ENCODE results near the gene PSME2. TPM values are rescaled to one million over a fixed set of nuclear protein-coding genes. Genes with fewer than 3 reads are reported as not detected.

Gene PSME2
- total and polyA plus RNA-seq, 7 experiments from 2014 or later: 120 to 777 (median 146) TPM

DNA sequence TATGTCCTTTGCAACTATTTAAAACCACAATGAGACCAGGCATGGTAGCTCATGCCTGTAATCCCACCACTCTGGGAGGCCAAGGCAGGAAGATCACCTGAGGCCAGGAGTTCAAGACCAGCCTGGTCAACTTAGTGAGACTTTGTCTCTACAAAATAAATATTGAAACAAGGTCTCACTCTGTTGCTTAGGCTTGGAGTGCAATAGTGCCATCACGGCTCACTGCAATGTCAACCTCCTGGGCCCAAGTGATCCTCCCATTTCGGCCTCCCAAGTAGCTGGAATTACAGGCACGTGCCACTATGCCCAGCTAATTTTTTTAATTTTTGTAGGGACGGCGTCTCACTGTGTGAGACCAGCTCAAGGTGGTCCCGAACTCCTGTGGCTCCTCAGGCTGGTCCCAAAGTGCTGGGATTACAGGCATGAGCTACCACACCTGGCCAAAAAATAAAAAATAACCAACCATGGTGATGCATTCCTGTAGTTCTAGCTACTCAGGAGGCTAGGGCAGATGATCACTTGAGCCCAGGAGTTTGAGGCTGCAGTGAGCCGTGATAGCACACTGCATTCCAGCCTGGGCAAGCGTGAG is 16.9 kb downstream of the PSME2 start:
- Mint-ChIP-seq H3K4me3 (no peak overlapping the region), H3K27me3 (no peaks in the 10 kb centered on the region), H3K27ac (peak overlapping the region in 1 of 9 donors; percentile 15), H3K9me3 (peaks cover 0 to 4% (median 0%) of the 10 kb centered on the region in 11 donors), H3K4me1 (peaks cover 12 to 27% (median 22%) of the 10 kb centered on the region in 7 donors), H3K36me3 (peaks cover 0 to 7% (median 4%) of the 10 kb centered on the region in 5 donors)
- ChIA-PET POLR2A (no interaction called here), CTCF (interaction anchor here (0.7 kb wide), 2 partner anchors 9 to 150 kb away, joined by 3 read pairs; no protein-coding TSS in a partner anchor)
- Histone ChIP-seq H3K36me3 (ENCODE audit: control insufficient read depth in 2 of 3, insufficient read depth in 3 of 3, low read length in 3 of 3) (peaks cover 0 to 2% (median 0%) of the 10 kb centered on the region in 3 experiments), H3K27me3 (ENCODE audit: control insufficient read depth in 2 of 2, insufficient read depth in 2 of 2, low read length in 2 of 2) (no peaks in the 10 kb centered on the region), H3K4me1 (ENCODE audit: control insufficient read depth in 2 of 2, insufficient read depth in 2 of 2, low read length in 2 of 2) (peaks cover 0 to 18% of the 10 kb centered on the region in 2 donors), H3K27ac (ENCODE audit: low read depth, low read length) (no peak overlapping the region), H3K9me3 (ENCODE audit: control insufficient read depth in 2 of 3, low read length in 3 of 3) (no peaks in the 10 kb centered on the region), H3K4me3 (ENCODE audit: low read length) (no peak overlapping the region)
- DNase-seq (no peak), ATAC-seq (no peak)
- intact Hi-C loops (cut with micrococcal nuclease): no loop called here

DNA sequence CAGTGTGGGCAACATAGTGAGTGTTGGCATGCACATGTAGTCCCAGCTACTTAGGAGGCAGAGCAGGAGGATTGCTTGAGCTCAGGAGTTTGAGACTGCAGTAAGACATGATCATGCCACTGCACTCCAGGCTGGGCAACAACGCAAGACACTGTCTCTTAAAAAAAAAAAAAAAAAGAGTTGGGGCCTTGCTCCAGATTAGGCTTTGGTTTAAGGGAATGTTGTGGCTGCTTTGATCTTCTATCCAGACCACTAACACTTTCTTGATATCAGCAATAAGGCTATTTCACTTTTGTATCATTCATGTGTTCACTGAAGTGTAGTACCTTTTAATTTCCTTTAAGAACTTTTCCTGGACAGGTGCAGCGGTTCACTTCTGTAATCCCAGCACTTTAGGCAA is 18.7 kb downstream of the PSME2 start:
- Histone ChIP-seq H3K27me3 (ENCODE audit: control insufficient read depth in 2 of 2, insufficient read depth in 2 of 2, low read length in 2 of 2) (no peaks in the 10 kb centered on the region), H3K36me3 (ENCODE audit: control insufficient read depth in 2 of 3, insufficient read depth in 3 of 3, low read length in 3 of 3) (peaks cover 0 to 20% (median 11%) of the 10 kb centered on the region in 3 experiments), H3K9me3 (ENCODE audit: control insufficient read depth in 2 of 3, low read length in 3 of 3) (no peaks in the 10 kb centered on the region), H3K27ac (ENCODE audit: low read depth, low read length) (no peak overlapping the region), H3K4me3 (ENCODE audit: low read length) (no peak overlapping the region), H3K4me1 (ENCODE audit: control insufficient read depth in 2 of 2, insufficient read depth in 2 of 2, low read length in 2 of 2) (peaks cover 0 to 12% of the 10 kb centered on the region in 2 donors)
- intact Hi-C loops (cut with micrococcal nuclease): loop anchor here in 1 of 2 donors (1.0 kb wide), 1 partner anchor 9 kb away; the partner anchor contains the start of gene PSME1
- Mint-ChIP-seq H3K9me3 (peaks cover 0 to 4% (median 0%) of the 10 kb centered on the region in 11 donors), H3K27ac (peak overlapping the region in 3 of 9 donors; percentile 15 to 36 (median 21)), H3K4me1 (peaks cover 9 to 21% (median 16%) of the 10 kb centered on the region in 7 donors), H3K36me3 (peaks cover 0 to 18% (median 7%) of the 10 kb centered on the region in 5 donors), H3K27me3 (no peaks in the 10 kb centered on the region), H3K4me3 (no peak overlapping the region)
- no peak for DNase-seq
- CTCF ChIA-PET: interaction anchor here (0.7 kb wide), 1 partner anchor 19 kb away, joined by 3 read pairs; no protein-coding TSS in a partner anchor
- POLR2A ChIA-PET: interaction anchor here (15.5 kb wide), 1 partner anchor 8 kb away, joined by 298 read pairs; the partner anchor contains the start of genes EMC9, FITM1 and PSME1
- ATAC-seq: no peak

DNA sequence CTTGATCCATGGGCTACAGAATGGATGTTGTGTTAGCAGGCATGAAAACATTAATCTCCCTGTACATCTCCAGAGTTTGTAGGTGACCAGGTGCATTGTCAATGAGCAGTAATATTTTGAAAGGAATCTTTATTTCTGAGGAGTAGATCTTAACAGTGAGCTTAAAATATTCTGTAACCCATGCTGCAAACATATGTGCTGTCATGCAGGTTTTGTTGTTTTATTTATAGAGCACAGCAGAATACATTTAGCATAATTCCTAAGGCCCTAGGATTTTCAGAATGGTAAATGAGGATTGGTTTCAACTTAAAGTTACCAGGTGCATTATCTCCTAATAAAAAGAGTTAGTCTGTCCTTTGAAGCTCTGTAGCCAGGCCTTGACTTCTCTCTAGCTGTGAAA is 19.5 kb downstream of the PSME2 start:
- CTCF ChIA-PET: no interaction called here
- peak overlapping the region in 2 of 9 donors; percentile 21 to 36 for H3K27ac Mint-ChIP-seq
- H3K27me3 ChIP-seq (ENCODE audit: control insufficient read depth in 2 of 2, insufficient read depth in 2 of 2, low read length in 2 of 2): no peaks in the 10 kb centered on the region

DNA sequence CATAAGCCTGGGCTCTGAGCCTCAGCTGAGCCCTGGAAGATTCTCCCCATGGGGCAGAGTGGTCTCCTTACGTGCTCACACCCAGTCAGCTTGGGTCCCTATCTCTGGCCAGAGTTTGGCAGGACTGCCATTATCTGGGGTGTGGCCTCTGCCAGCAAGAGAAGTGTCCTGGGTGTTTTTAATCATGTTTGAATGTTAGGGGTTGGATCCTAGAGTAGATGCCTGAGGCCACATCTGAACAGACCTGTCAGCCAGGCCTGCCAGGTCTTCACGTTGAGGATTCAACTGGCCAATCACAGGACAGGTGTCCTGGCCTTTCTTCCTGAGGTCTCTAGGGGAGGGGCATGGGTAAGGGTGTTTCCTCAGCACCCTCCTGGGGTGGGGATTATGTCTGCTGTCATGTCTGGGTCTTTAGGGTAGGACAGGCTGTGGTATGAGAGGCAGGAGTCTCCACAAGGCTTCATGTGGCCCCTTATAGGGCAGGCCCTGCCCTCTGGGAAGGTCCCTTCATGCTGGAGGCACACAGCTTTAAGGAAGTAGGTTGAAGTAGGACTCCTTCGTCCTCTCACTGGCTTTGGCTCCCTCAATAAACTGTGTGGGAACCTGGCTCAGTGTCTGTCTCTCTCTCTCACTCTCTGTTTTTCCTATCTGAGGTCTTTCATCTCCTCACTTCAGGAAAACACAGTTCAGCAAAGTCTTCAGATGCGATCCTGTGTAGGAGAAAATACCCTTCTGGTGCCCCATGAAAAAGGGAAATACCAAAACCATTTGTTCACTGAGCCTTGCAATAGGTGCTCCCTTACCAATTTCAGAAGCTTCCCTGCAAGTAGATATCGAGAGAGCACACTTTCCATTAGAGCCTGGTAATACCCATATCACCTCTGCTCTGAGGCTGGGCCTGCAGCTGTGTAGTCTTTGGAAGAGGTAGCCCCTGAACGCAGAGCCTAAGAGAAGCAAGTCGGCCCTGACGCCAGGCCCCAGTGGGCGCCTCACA is 22.7 kb downstream of the PSME2 start:
- intact Hi-C loops (cut with micrococcal nuclease): no loop called here
- POLR2A ChIA-PET: interaction anchor here (0.9 to 15.5 kb wide), 6 partner anchors 9 to 188 kb away, joined by 3 to 298 read pairs (median 3); partner anchors contain the start of genes DCAF11, EMC9, FITM1 and LTB4R
- CTCF ChIA-PET: interaction anchor here (1.3 kb wide), 1 partner anchor 37 kb away, joined by 3 read pairs; the partner anchor contains the start of gene IRF9
- no peak overlapping the region for H3K4me3 Mint-ChIP-seq
- H3K27ac Mint-ChIP-seq: peak overlapping the region in 7 of 9 donors; percentile 27 to 52 (median 40)
- H3K27me3 ChIP-seq (ENCODE audit: control insufficient read depth in 2 of 2, insufficient read depth in 2 of 2, low read length in 2 of 2): no peaks in the 10 kb centered on the region
- peaks cover 5 to 32% (median 26%) of the 10 kb centered on the region in 5 donors for H3K36me3 Mint-ChIP-seq
- H3K27ac ChIP-seq (ENCODE audit: low read depth, low read length): no peak overlapping the region
- no peaks in the 10 kb centered on the region for H3K4me1 ChIP-seq (ENCODE audit: control insufficient read depth in 2 of 2, insufficient read depth in 2 of 2, low read length in 2 of 2)
- H3K27me3 Mint-ChIP-seq: no peaks in the 10 kb centered on the region
- peaks cover 0 to 11% (median 5%) of the 10 kb centered on the region in 7 donors for H3K4me1 Mint-ChIP-seq
- no peak for DNase-seq
- H3K36me3 ChIP-seq (ENCODE audit: control insufficient read depth in 2 of 3, insufficient read depth in 3 of 3, low read length in 3 of 3): peaks cover 21 to 55% (median 22%) of the 10 kb centered on the region in 3 experiments
- peak; percentile 38 for ATAC-seq
- no peaks in the 10 kb centered on the region for H3K9me3 ChIP-seq (ENCODE audit: control insufficient read depth in 2 of 3, low read length in 3 of 3)
- H3K4me3 ChIP-seq (ENCODE audit: low read length): no peak overlapping the region
- H3K9me3 Mint-ChIP-seq: peaks cover 0 to 3% (median 0%) of the 10 kb centered on the region in 11 donors

More for the DNA sequence above, 19.5 kb downstream of the PSME2 start:
- Mint-ChIP-seq H3K4me1 (peaks cover 4 to 14% (median 9%) of the 10 kb centered on the region in 7 donors), H3K27me3 (no peaks in the 10 kb centered on the region), H3K9me3 (peaks cover 0 to 1% (median 0%) of the 10 kb centered on the region in 11 donors), H3K4me3 (no peak overlapping the region), H3K36me3 (peaks cover 0 to 21% (median 10%) of the 10 kb centered on the region in 5 donors)
- Histone ChIP-seq H3K36me3 (ENCODE audit: control insufficient read depth in 2 of 3, insufficient read depth in 3 of 3, low read length in 3 of 3) (peaks cover 0 to 28% (median 12%) of the 10 kb centered on the region in 3 experiments), H3K4me1 (ENCODE audit: control insufficient read depth in 2 of 2, insufficient read depth in 2 of 2, low read length in 2 of 2) (peaks cover 0 to 5% of the 10 kb centered on the region in 2 donors), H3K4me3 (ENCODE audit: low read length) (no peak overlapping the region), H3K27ac (ENCODE audit: low read depth, low read length) (no peak overlapping the region), H3K9me3 (ENCODE audit: control insufficient read depth in 2 of 3, low read length in 3 of 3) (no peaks in the 10 kb centered on the region)
- ATAC-seq (no peak), DNase-seq (no peak)
- intact Hi-C loops (cut with micrococcal nuclease): loop anchor here in 1 of 2 donors (1.0 kb wide), 1 partner anchor 9 kb away; the partner anchor contains the start of gene PSME1
- POLR2A ChIA-PET: interaction anchor here (0.6 to 15.5 kb wide), 4 partner anchors 9 to 28 kb away, joined by 3 to 298 read pairs (median 3); partner anchors contain the start of genes DCAF11, EMC9, FITM1 and NRL

DNA sequence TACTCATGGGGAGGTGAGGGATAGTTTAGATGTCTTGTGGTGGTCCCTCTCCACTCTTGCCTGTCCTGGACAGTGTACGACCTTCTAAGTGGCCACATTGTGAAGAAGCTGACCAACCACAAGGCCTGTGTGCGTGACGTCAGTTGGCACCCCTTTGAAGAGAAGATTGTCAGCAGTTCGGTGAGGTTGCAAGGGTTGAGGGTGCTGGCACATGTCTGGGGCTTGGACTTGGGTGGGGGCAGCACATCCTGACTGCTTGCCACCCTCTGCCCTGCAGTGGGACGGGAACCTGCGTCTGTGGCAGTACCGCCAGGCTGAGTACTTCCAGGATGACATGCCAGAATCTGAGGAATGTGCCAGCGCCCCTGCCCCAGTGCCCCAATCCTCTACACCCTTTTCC is 23.5 kb downstream of the PSME2 start:
- DNase-seq (no peak), ATAC-seq (no peak)
- no peaks in the 10 kb centered on the region for H3K9me3 ChIP-seq (ENCODE audit: control insufficient read depth in 2 of 3, low read length in 3 of 3)
- CTCF ChIA-PET: no interaction called here
- intact Hi-C loops (cut with micrococcal nuclease): no loop called here
- no peaks in the 10 kb centered on the region for H3K27me3 ChIP-seq (ENCODE audit: control insufficient read depth in 2 of 2, insufficient read depth in 2 of 2, low read length in 2 of 2)
- no peaks in the 10 kb centered on the region for H3K4me1 ChIP-seq (ENCODE audit: control insufficient read depth in 2 of 2, insufficient read depth in 2 of 2, low read length in 2 of 2)
- H3K4me3 ChIP-seq (ENCODE audit: low read length): no peak overlapping the region
- H3K4me3 Mint-ChIP-seq: no peak overlapping the region
- peaks cover 2 to 15% (median 11%) of the 10 kb centered on the region in 7 donors for H3K4me1 Mint-ChIP-seq
- peaks cover 9 to 41% (median 30%) of the 10 kb centered on the region in 5 donors for H3K36me3 Mint-ChIP-seq
- no peaks in the 10 kb centered on the region for H3K27me3 Mint-ChIP-seq
- no peak overlapping the region for H3K27ac ChIP-seq (ENCODE audit: low read depth, low read length)
- peaks cover 0 to 3% (median 0%) of the 10 kb centered on the region in 11 donors for H3K9me3 Mint-ChIP-seq
- H3K36me3 ChIP-seq (ENCODE audit: control insufficient read depth in 2 of 3, insufficient read depth in 3 of 3, low read length in 3 of 3): peaks cover 21 to 63% (median 30%) of the 10 kb centered on the region in 3 experiments
- POLR2A ChIA-PET: interaction anchor here (1.3 to 15.5 kb wide), 3 partner anchors 8 to 38 kb away, joined by 3 to 298 read pairs (median 13); partner anchors contain the start of genes DCAF11, EMC9, FITM1 and NRL
- peak overlapping the region in 4 of 9 donors; percentile 20 to 56 (median 46) for H3K27ac Mint-ChIP-seq

DNA sequence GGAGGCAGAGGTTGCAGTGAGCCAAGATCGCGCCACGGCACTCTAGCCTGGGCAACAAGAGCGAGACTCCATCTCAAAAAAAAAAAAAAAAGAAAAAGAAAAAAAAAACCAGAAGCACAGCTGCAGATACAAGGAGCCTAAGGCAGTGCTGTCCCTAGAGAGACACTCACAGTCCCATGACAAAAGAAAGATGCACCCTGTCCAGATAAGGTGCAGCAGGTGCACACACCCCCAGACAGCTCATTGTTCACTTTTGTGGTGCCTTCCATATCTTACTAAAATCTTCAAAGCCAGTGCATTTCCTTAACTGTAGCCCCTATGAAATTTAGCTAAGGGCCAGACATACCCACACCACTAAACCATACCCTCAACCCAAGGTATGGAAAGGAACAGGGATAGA is 24.0 kb downstream of the PSME2 start:
- H3K36me3 Mint-ChIP-seq: peaks cover 9 to 42% (median 30%) of the 10 kb centered on the region in 5 donors
- intact Hi-C loops (cut with micrococcal nuclease): no loop called here
- H3K27me3 ChIP-seq (ENCODE audit: control insufficient read depth in 2 of 2, insufficient read depth in 2 of 2, low read length in 2 of 2): no peaks in the 10 kb centered on the region
- H3K4me1 Mint-ChIP-seq: peaks cover 2 to 19% (median 16%) of the 10 kb centered on the region in 7 donors
- peaks cover 0 to 3% (median 0%) of the 10 kb centered on the region in 11 donors for H3K9me3 Mint-ChIP-seq
- no peaks in the 10 kb centered on the region for H3K9me3 ChIP-seq (ENCODE audit: control insufficient read depth in 2 of 3, low read length in 3 of 3)
- ChIA-PET CTCF (interaction anchor here (0.6 kb wide), 1 partner anchor 81 kb away, joined by 4 read pairs; no protein-coding TSS in a partner anchor), POLR2A (interaction anchor here (15.5 kb wide), 1 partner anchor 14 kb away, joined by 298 read pairs; the partner anchor contains the start of genes EMC9, FITM1 and PSME1)
- H3K4me3 Mint-ChIP-seq: no peak overlapping the region
- DNase-seq (no peak), ATAC-seq (no peak)
- no peak overlapping the region for H3K4me3 ChIP-seq (ENCODE audit: low read length)
- no peaks in the 10 kb centered on the region for H3K4me1 ChIP-seq (ENCODE audit: control insufficient read depth in 2 of 2, insufficient read depth in 2 of 2, low read length in 2 of 2)
- H3K36me3 ChIP-seq (ENCODE audit: control insufficient read depth in 2 of 3, insufficient read depth in 3 of 3, low read length in 3 of 3): peaks cover 21 to 68% (median 34%) of the 10 kb centered on the region in 3 experiments
- H3K27ac Mint-ChIP-seq: peak overlapping the region in 2 of 9 donors; percentile 51 to 56
- H3K27me3 Mint-ChIP-seq: no peaks in the 10 kb centered on the region
- H3K27ac ChIP-seq (ENCODE audit: low read depth, low read length): no peak overlapping the region
